HEK293T (cell line): ENCODE measurements around the gene TRNP1.

Experiments used
- CTCF ChIA-PET: fragments of 350-600 bp; formaldehyde crosslinking; extraction: SDS; loops from one replicate; lab custom pipeline; 2021; ENCODE audit warnings: antibody characterized with exemption, inconsistent platforms; lab: Yijun Ruan, JAX
- POLR2A ChIA-PET: fragments of 350-600 bp; formaldehyde crosslinking; extraction: SDS; loops from one replicate; lab custom pipeline; 2020; ENCODE audit warnings: antibody characterized with exemption, inconsistent platforms; lab: Yijun Ruan, JAX
- DNase-seq: peaks from one replicate; pipeline ENCODE4 v3.0.0; 2012; ENCODE audit warnings: mixed read lengths; ENCODE audit errors: extremely low spot score
- ARNT ChIP-seq: fragments of 450-650 bp; IDR thresholded peaks from 2 replicates; pipeline ENCODE4 v1.6.1; 2017; ENCODE audit warnings: mild to moderate bottlenecking
- BHLHE40 ChIP-seq: fragments of 450-650 bp; IDR thresholded peaks from 2 replicates; pipeline ENCODE4 v1.6.1; 2016; ENCODE audit warnings: mild to moderate bottlenecking, moderate library complexity, borderline replicate concordance
- CTBP1 ChIP-seq: fragments of 450-650 bp; IDR thresholded peaks from 2 replicates; pipeline ENCODE4 v1.6.1; 2016; ENCODE audit warnings: borderline replicate concordance
- ELF4 ChIP-seq: fragments of 450-650 bp; IDR thresholded peaks from 2 replicates; pipeline ENCODE4 v1.6.1; 2017; ENCODE audit warnings: antibody characterized with exemption
- FOXA1 ChIP-seq: fragments of 450-650 bp; IDR thresholded peaks from 2 replicates; pipeline ENCODE4 v1.6.1; 2016; ENCODE audit warnings: mild to moderate bottlenecking
- FOXK2 ChIP-seq: fragments of 450-650 bp; IDR thresholded peaks from 2 replicates; pipeline ENCODE4 v1.6.1; 2016; ENCODE audit warnings: mild to moderate bottlenecking
- FOXM1 ChIP-seq: fragments of 450-650 bp; IDR thresholded peaks from 2 replicates; pipeline ENCODE4 v1.6.1; 2017; ENCODE audit warnings: mild to moderate bottlenecking, borderline replicate concordance
- HDGF ChIP-seq: fragments of 450-650 bp; IDR thresholded peaks from 2 replicates; pipeline ENCODE4 v1.6.1; 2017; ENCODE audit warnings: antibody characterized with exemption, borderline replicate concordance
- L3MBTL2 ChIP-seq: fragments of 450-650 bp; conservative IDR thresholded peaks from 2 replicates; pipeline ENCODE4 v1.6.1; 2016; ENCODE audit warnings: mild to moderate bottlenecking
- LEF1 ChIP-seq: fragments of 450-650 bp; IDR thresholded peaks from 2 replicates; pipeline ENCODE4 v1.6.1; 2017; ENCODE audit warnings: mild to moderate bottlenecking, borderline replicate concordance
- NFRKB ChIP-seq: fragments of 450-650 bp; IDR thresholded peaks from 2 replicates; pipeline ENCODE4 v1.6.1; 2016; ENCODE audit warnings: mild to moderate bottlenecking, moderate library complexity
- SP1 ChIP-seq: fragments of 450-650 bp; IDR thresholded peaks from 2 replicates; pipeline ENCODE4 v1.6.1; 2017
- SUZ12 ChIP-seq: fragments of 450-650 bp; IDR thresholded peaks from 2 replicates; pipeline ENCODE4 v1.6.1; 2016; ENCODE audit warnings: mild to moderate bottlenecking
- TARDBP ChIP-seq: fragments of 450-650 bp; IDR thresholded peaks from 2 replicates; pipeline ENCODE4 v1.6.1; 2016
- ZNF384 ChIP-seq: fragments of 450-650 bp; IDR thresholded peaks from 2 replicates; pipeline ENCODE4 v1.6.1; 2016
- TF ChIP-seq, protein P1 (sequence below): fragments of 450-650 bp; IDR thresholded peaks from 2 replicates; pipeline ENCODE4 v1.6.1; 2016

Gene TRNP1

DNA sequence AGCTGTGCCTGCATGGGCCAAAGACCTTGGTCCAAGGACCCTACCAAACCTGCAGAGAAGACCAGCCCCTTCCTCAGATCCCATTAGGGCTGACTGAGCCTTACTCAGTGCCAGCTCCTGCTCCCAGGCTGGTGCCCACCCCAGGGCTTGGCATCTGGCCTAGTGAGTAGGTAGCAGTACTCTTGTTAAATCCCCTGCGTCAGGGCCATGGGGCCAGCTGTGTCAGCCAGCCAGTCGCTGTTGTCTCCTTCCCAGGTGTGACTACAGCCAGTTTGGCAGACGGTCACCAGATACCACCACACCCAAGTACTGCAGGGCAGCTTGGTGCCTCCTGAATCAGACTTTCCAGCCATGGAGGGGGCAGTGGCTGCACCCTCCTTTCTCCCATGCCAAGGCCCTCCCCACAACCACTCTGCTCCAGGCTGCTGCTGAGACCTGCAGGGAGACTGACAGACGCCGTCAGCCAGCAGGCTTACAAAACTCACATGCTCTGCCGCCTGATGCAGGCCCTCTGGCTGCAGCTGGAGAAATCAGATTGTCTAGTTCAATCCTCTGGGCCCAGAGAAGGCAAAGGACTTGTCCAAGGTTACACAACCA lies 16.2 kb downstream of the TRNP1 start:
- no peak for TF ChIP-seq L3MBTL2
- ChIA-PET POLR2A (interaction anchor here (1.0 to 1.4 kb wide), 2 partner anchors 13 to 145 kb away, joined by 3 to 4 read pairs; partner anchors contain the start of gene SLC9A1), CTCF (interaction anchor here (0.6 to 3.1 kb wide), 3 partner anchors 12 to 314 kb away, joined by 3 to 24 read pairs (median 4); no protein-coding TSS in a partner anchor)
- no peak for DNase-seq

- CTCF ChIA-PET: interaction anchor here (3.1 kb wide), 1 partner anchor 13 kb away, joined by 24 read pairs; no protein-coding TSS in a partner anchor
- no peak for DNase-seq
These were observed 16.9 kb downstream of the TRNP1 start for GRCh38 chr1:27010226-27010994.

DNA sequence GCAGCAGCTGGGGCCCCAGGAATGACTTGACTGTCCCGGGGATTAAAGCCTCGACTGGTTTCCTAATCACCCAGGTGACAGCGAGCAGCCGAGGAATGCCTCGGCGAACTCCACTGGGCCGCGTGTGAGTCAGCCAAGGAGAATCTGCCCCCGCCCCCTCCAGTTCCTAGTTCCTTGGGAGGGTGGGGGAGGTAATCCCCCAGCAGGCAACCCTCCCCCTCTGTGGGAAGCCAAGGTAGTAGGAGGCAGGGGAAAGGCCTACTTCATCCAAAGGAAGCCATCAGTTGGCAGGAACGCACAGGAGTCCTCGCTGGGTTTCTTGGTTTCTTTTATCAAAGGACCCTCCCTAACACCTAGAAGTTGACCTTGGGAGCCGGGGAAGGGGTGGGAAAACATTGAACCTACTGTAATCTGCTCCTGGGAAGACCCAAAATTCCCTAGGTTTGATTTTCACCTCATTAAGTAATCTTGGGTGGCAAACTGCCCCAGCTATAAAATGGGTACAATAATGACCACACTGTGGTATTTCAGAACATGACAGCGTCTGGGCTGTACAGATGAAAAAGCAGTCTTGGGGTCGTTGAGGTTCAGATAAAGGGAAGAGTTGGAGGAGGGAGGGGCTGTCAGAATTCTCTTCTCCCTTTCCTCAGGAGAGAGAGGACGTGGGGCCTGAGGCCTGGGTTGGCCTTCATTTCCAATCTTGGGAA lies 17.7 kb downstream of the TRNP1 start:
- CTCF ChIA-PET: interaction anchor here (3.1 kb wide), 1 partner anchor 14 kb away, joined by 24 read pairs; no protein-coding TSS in a partner anchor
- DNase-seq: no peak

More at GRCh38 chr1:27010226-27010994, 16.9 kb downstream of the TRNP1 start:
- TF ChIP-seq HDGF: no peak
- TF ChIP-seq ARNT: no peak
- TF ChIP-seq ZNF384: no peak
- TF ChIP-seq FOXK2: no peak
- TF ChIP-seq, protein P1, sequence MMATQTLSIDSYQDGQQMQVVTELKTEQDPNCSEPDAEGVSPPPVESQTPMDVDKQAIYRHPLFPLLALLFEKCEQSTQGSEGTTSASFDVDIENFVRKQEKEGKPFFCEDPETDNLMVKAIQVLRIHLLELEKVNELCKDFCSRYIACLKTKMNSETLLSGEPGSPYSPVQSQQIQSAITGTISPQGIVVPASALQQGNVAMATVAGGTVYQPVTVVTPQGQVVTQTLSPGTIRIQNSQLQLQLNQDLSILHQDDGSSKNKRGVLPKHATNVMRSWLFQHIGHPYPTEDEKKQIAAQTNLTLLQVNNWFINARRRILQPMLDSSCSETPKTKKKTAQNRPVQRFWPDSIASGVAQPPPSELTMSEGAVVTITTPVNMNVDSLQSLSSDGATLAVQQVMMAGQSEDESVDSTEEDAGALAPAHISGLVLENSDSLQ: no peak
- TF ChIP-seq LEF1: no peak
- no peak for TF ChIP-seq ELF4
- no peak for TF ChIP-seq TARDBP
- TF ChIP-seq NFRKB: no peak
- TF ChIP-seq L3MBTL2: no peak
- POLR2A ChIA-PET: interaction anchor here (1.0 to 1.4 kb wide), 2 partner anchors 14 to 145 kb away, joined by 3 to 4 read pairs; partner anchors contain the start of gene SLC9A1

GRCh38 chr1:27011976-27012563 lies 18.6 kb downstream of the TRNP1 start:
- ChIA-PET CTCF (interaction anchor here (1.6 to 1.8 kb wide), 2 partner anchors 14 to 15 kb away, joined by 5 read pairs; no protein-coding TSS in a partner anchor), POLR2A (no interaction called here)
- no peak for DNase-seq
- no peak for TF ChIP-seq L3MBTL2
- TF ChIP-seq TARDBP: no peak
- TF ChIP-seq HDGF: no peak
- TF ChIP-seq ARNT: no peak
- TF ChIP-seq, protein P1: no peak
- no peak for TF ChIP-seq SUZ12
- no peak for TF ChIP-seq BHLHE40
- no peak for TF ChIP-seq ZNF384
- no peak for TF ChIP-seq NFRKB
- TF ChIP-seq CTBP1: no peak
- no peak for TF ChIP-seq LEF1
- TF ChIP-seq FOXA1: no peak

More for the DNA sequence above, 17.7 kb downstream of the TRNP1 start:
- TF ChIP-seq, protein P1: no peak
- no peak for TF ChIP-seq SP1
- TF ChIP-seq TARDBP: no peak
- no peak; the same call in 1 of the 2 replicates for TF ChIP-seq L3MBTL2
- TF ChIP-seq ARNT: no peak
- TF ChIP-seq ELF4: no peak
- TF ChIP-seq HDGF: no peak
- POLR2A ChIA-PET: no interaction called here

DNA sequence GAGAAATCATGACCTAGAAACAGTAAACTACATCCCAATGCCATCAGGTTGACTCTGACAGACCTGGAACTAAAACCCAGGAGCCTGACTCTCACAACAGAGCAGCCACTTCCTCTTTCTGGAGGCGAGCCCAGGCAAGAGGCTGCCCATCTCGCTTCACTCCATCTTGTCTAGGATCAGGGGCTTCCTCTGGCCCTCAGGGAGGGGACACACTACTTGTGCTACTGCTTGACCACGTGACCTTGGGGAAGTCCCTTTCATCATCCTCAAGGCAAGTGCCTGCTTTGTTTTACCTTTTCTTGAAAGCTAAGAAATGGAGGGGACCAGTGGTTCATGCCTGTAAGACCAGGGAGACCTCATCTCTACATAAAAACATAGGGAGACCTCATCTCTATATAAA lies 21.8 kb downstream of the TRNP1 start:
- no peak for DNase-seq
- no peak for TF ChIP-seq FOXM1
- TF ChIP-seq ZNF384: no peak
- no peak for TF ChIP-seq HDGF
- TF ChIP-seq LEF1: no peak
- no peak for TF ChIP-seq CTBP1
- TF ChIP-seq NFRKB: no peak
- no peak for TF ChIP-seq L3MBTL2
- TF ChIP-seq FOXA1: no peak
- no peak for TF ChIP-seq FOXK2
- TF ChIP-seq, protein P1: no peak
- no peak for TF ChIP-seq SUZ12
- TF ChIP-seq ARNT: no peak
- no peak for TF ChIP-seq BHLHE40
- no peak for TF ChIP-seq ELF4
- no peak for TF ChIP-seq SP1
- TF ChIP-seq TARDBP: no peak
- POLR2A ChIA-PET: no interaction called here
- CTCF ChIA-PET: interaction anchor here (0.6 kb wide), 1 partner anchor 480 kb away, joined by 3 read pairs; no protein-coding TSS in a partner anchor
